GM10248 (cell line): ENCODE results near the gene MRPL44.

Experiments
- CTCF ChIA-PET: fragments of 300-600 bp; sonication (Branson Sonifier 250); formaldehyde crosslinking; extraction: SDS; loops from one replicate; lab custom pipeline; 2021; ENCODE audit warnings: antibody characterized with exemption; lab: Yijun Ruan, JAX
- POLR2A ChIA-PET: fragments of 350-650 bp; sonication (Branson Sonifier 250); formaldehyde crosslinking; extraction: SDS; loops from one replicate; lab custom pipeline; 2020; ENCODE audit warnings: antibody characterized with exemption; lab: Yijun Ruan, JAX
- DNase-seq: peaks from one replicate; pipeline ENCODE4 v3.0.0; 2012; ENCODE audit errors: extremely low spot score
- CTCF ChIP-seq: IDR thresholded peaks from 2 replicates; pipeline ENCODE4 v1.5.1; 2012; ENCODE audit warnings: mild to moderate bottlenecking, low read depth; ENCODE audit errors: extremely low read depth, missing control alignments, control extremely low read depth

MRPL44 gene

GRCh38 chr2:223925106-223925505 lies 32.2 kb upstream of the MRPL44 start:
- TF ChIP-seq CTCF = no peak
- no peak for DNase-seq
- CTCF ChIA-PET = interaction anchor here (0.9 to 3.5 kb wide), 2 partner anchors 10 to 45 kb away, joined by 3 to 14 read pairs; no protein-coding TSS in a partner anchor
- POLR2A ChIA-PET = no interaction called here

GRCh38 chr2:223928113-223929006 lies 28.9 kb upstream of the MRPL44 start:
- CTCF ChIA-PET = interaction anchor here (3.5 kb wide), 1 partner anchor 7 kb away, joined by 14 read pairs; no protein-coding TSS in a partner anchor
- POLR2A ChIA-PET = no interaction called here
- no peak for DNase-seq
- no peak for TF ChIP-seq CTCF

- CTCF ChIA-PET = interaction anchor here (1.2 to 3.4 kb wide), 2 partner anchors 10 to 11 kb away, joined by 3 to 8 read pairs; no protein-coding TSS in a partner anchor
- POLR2A ChIA-PET = no interaction called here
- DNase-seq = no peak
- TF ChIP-seq CTCF = no peak
Measured at GRCh38 chr2:223929571-223930102, 27.6 kb upstream of the MRPL44 start.

GRCh38 chr2:223930103-223930976 lies 26.9 kb upstream of the MRPL44 start:
- no peak for DNase-seq
- ChIA-PET CTCF (interaction anchor here (1.2 to 3.4 kb wide), 3 partner anchors 10 to 25 kb away, joined by 3 to 8 read pairs (median 3); no protein-coding TSS in a partner anchor), POLR2A (interaction anchor here (0.6 to 0.8 kb wide), 2 partner anchors 33 to 37 kb away, joined by 3 read pairs; no protein-coding TSS in a partner anchor)
- no peak for TF ChIP-seq CTCF

- CTCF ChIA-PET = interaction anchor here (1.2 to 1.4 kb wide), 4 partner anchors 17 to 21 kb away, joined by 3 to 4 read pairs (median 3); no protein-coding TSS in a partner anchor
- DNase-seq = no peak
- POLR2A ChIA-PET = interaction anchor here (0.6 kb wide), 1 partner anchor 10 kb away, joined by 3 read pairs; no protein-coding TSS in a partner anchor
- TF ChIP-seq CTCF = no peak
Measured at GRCh38 chr2:223932816-223933800, 24.2 kb upstream of the MRPL44 start.
